ENCODE measurements around the gene NCOA1. TPM values are rescaled to one million over a fixed set of nuclear protein-coding genes. Genes with fewer than 3 reads are reported as not detected.

The NCOA1 gene
- total and polyA plus RNA-seq, 2 of the 4 experiments (the other 2 are of a cell fraction): 6.7 to 11.3 TPM

DNA sequence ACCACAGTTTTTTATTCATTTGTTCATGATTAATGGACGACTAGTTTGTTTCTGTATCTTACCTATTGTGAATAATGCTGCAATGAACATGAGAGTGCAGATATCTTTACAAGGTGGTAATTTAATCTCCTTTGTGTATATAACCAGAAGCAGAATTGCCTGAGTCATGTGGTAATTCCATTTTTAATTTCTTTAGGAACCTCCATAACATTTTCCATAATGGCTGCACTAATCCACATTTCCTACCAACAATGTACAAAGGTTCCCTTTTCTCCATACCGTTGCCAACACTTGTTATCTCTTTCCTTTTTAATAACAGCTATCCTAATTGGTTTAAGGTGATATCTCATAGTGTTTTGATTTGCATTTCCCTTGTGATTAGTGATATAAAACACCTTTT is 36.5 kb downstream of the NCOA1 start:
- dilution Hi-C loops (cut with HindIII; ENCODE audit: low sequenced_read_pairs, unreplicated experiment): no loop called here
- ATAC-seq (ENCODE audit: low read depth) (no peak), DNase-seq (no peak)
- H3K4me1 ChIP-seq (ENCODE audit: control insufficient read depth, insufficient read depth, low read length): no peaks in the 10 kb centered on the region
- POLR2A ChIA-PET (ENCODE audit: unreplicated experiment): no interaction called here
- no peak overlapping the region for H3K9ac ChIP-seq (ENCODE audit: low read depth, low read length)
- H2BK20ac ChIP-seq (ENCODE audit: low read depth, low read length): no peak overlapping the region
- H4K91ac ChIP-seq (ENCODE audit: insufficient read depth, low read depth, low read length): no peak overlapping the region
- H4K8ac ChIP-seq (ENCODE audit: low read depth in 2 of 2, low read length in 2 of 2): no peak overlapping the region
- no TSS peak for BruUV-seq (replicated peaks)
- CTCF ChIA-PET: interaction anchor here (0.7 kb wide), 2 partner anchors 8 to 131 kb away, joined by 5 read pairs; no protein-coding TSS in a partner anchor
- no peak overlapping the region for H4K5ac ChIP-seq (ENCODE audit: low read depth, low read length)
- intact Hi-C loops (cut with micrococcal nuclease): no loop called here
- H3K27me3 ChIP-seq (ENCODE audit: control insufficient read depth, insufficient read depth, low read length): no peaks in the 10 kb centered on the region
- no peak overlapping the region for H2AFZ ChIP-seq (replicated peaks; ENCODE audit: low read length, poor library complexity)
- H2BK120ac ChIP-seq (ENCODE audit: low read depth, low read length): no peak overlapping the region
- no CpG with 5 or more reads among the region's 2 CpGs for WGBS, 2 experiments (ENCODE audit: extremely low coverage in 2 of 2, insufficient read length in 1 of 2)
- no peaks in the 10 kb centered on the region for H3K36me3 ChIP-seq (ENCODE audit: control insufficient read depth, insufficient read depth, low read length)
- H4K20me1 ChIP-seq (ENCODE audit: insufficient read depth, low read length): no peaks in the 10 kb centered on the region; the same call in 1 of the 2 replicates
- no peak overlapping the region for H2AK9ac ChIP-seq (replicated peaks; ENCODE audit: low read depth, low read length, poor library complexity)
- no peak overlapping the region for H3K18ac ChIP-seq (ENCODE audit: low read depth, low read length)
- no peak overlapping the region for H2AK5ac ChIP-seq (ENCODE audit: low read depth, low read length)
- peaks cover 2% of the 10 kb centered on the region; the same call in 1 of the 2 replicates for H3K9me3 ChIP-seq (ENCODE audit: control insufficient read depth, insufficient read depth, low read length)
- H2BK15ac ChIP-seq (ENCODE audit: low read depth, low read length): no peak overlapping the region
- no peak overlapping the region for H2BK5ac ChIP-seq (ENCODE audit: low read depth, low read length, poor library complexity, severe bottlenecking)
- H3K79me1 ChIP-seq (ENCODE audit: low read depth in 1 of 2, low read length in 2 of 2): peaks cover 7 to 8% of the 10 kb centered on the region in 2 experiments; a peak in 2 of 4 replicates
- H3K14ac ChIP-seq (replicated peaks; ENCODE audit: low read depth, low read length): no peak overlapping the region
- H3K4ac ChIP-seq (ENCODE audit: low read depth, low read length): no peak overlapping the region
- H3K23ac ChIP-seq (ENCODE audit: low read depth, low read length): no peak overlapping the region
- no peak overlapping the region for H3K56ac ChIP-seq (ENCODE audit: extremely low read depth, insufficient read depth, low read length)
- H3K4me2 ChIP-seq (ENCODE audit: low read depth, low read length): no peak overlapping the region
- no peaks in the 10 kb centered on the region for H3K9me1 ChIP-seq (ENCODE audit: insufficient read depth, low read length)
- H3K27ac ChIP-seq (ENCODE audit: insufficient read depth, low read length): no peak overlapping the region
- TF ChIP-seq RCOR1 (IDR thresholded peaks at IDR 0.05; ENCODE audit: insufficient replicate concordance, low read length): no peak
- TF ChIP-seq MXI1 (IDR thresholded peaks at IDR 0.05; ENCODE audit: borderline replicate concordance, low read depth, low read length): no peak
- TF ChIP-seq POLR2A (IDR thresholded peaks at IDR 0.05; ENCODE audit: low read depth, low read length): no peak
- TF ChIP-seq, protein P1, sequence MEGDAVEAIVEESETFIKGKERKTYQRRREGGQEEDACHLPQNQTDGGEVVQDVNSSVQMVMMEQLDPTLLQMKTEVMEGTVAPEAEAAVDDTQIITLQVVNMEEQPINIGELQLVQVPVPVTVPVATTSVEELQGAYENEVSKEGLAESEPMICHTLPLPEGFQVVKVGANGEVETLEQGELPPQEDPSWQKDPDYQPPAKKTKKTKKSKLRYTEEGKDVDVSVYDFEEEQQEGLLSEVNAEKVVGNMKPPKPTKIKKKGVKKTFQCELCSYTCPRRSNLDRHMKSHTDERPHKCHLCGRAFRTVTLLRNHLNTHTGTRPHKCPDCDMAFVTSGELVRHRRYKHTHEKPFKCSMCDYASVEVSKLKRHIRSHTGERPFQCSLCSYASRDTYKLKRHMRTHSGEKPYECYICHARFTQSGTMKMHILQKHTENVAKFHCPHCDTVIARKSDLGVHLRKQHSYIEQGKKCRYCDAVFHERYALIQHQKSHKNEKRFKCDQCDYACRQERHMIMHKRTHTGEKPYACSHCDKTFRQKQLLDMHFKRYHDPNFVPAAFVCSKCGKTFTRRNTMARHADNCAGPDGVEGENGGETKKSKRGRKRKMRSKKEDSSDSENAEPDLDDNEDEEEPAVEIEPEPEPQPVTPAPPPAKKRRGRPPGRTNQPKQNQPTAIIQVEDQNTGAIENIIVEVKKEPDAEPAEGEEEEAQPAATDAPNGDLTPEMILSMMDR (conservative IDR thresholded peaks at IDR 0.05; ENCODE audit: low read depth, low read length): no peak
- TF ChIP-seq MAZ (IDR thresholded peaks at IDR 0.05; ENCODE audit: borderline replicate concordance, low read depth, low read length): no peak
- TF ChIP-seq FOS (IDR thresholded peaks at IDR 0.05; ENCODE audit: low read depth, low read length): no peak
- TF ChIP-seq USF2 (IDR thresholded peaks at IDR 0.05; ENCODE audit: low read depth, low read length): no peak
- in situ Hi-C loops (cut with MboI; ENCODE audit: low sequenced_read_pairs): no loop called here
- no peak overlapping the region for H3K4me3 ChIP-seq (ENCODE audit: insufficient read depth, low read depth, low read length)

All from IMR-90 (cell line).